Measurements from ENCODE around the gene SPATS2L.

- no peak for TF ChIP-seq RAD21 (IDR thresholded peaks at IDR 0.05; ENCODE audit: low read depth)
- TF ChIP-seq FOXM1 (IDR thresholded peaks at IDR 0.05; ENCODE audit: borderline replicate concordance, low read depth), result no peak
- TF ChIP-seq NFIC (IDR thresholded peaks at IDR 0.05), result no peak
- no peak for TF ChIP-seq ZBTB7A (IDR thresholded peaks at IDR 0.05; ENCODE audit: low read depth)
- no peak for TF ChIP-seq MAX (IDR thresholded peaks at IDR 0.05)
- no peak for TF ChIP-seq EP300 (IDR thresholded peaks at IDR 0.05; ENCODE audit: borderline replicate concordance)
- TF ChIP-seq YY1 (IDR thresholded peaks at IDR 0.05; ENCODE audit: low read depth), result no peak
- TF ChIP-seq EGR1 (IDR thresholded peaks at IDR 0.05), result no peak
Measured at GRCh38 chr2:200509235-200509611, 202.7 kb downstream of the SPATS2L start.

All from Ishikawa (cell line).